AG09309 (cell line): ENCODE measurements around the gene MAGEB5.
"Not testable (repeated sequence)": the region's sequence is repeated elsewhere in the genome, so short reads cannot be mapped to it uniquely, and the experiment has no call there.

ENCODE experiments used
- DNase-seq: peaks from one replicate; pipeline ENCODE4 v3.0.0-alpha.2; 2010; ENCODE audit warnings: low read depth
- H3K4me3 ChIP-seq: 2 replicates; pipeline ENCODE4 v1.5.1; 2011; ENCODE audit warnings: mild to moderate bottlenecking, low read depth, low read length, moderate library complexity; ENCODE audit not compliant: control insufficient read depth
- CTCF ChIP-seq: IDR thresholded peaks from 2 replicates; pipeline ENCODE4 v1.5.1; 2011; ENCODE audit warnings: mild to moderate bottlenecking, low read depth, low read length, inconsistent platforms; ENCODE audit not compliant: insufficient read depth, control insufficient read depth; ENCODE audit errors: missing control alignments

MAGEB5 gene

GRCh38 chrX:26215869-26216268, at the start of gene MAGEB5:
TSS of gene MAGEB5 (plus strand) at chrX:26216169. CDS start at chrX:26217302, 1,133 bp downstream.
- no peak for DNase-seq
- TF ChIP-seq CTCF: no peak
- H3K4me3 ChIP-seq: no peak within 1 kb of the TSS

GRCh38 chrX:26192204-26192603, 23.8 kb upstream of the MAGEB5 start, which contains the start of gene MAGEB6:
TSS of gene MAGEB6 (plus strand) at chrX:26192440. CDS start at chrX:26193847, 1,407 bp downstream.
- no peak for DNase-seq
- TF ChIP-seq CTCF: no peak
- H3K4me3 ChIP-seq: no peak within 1 kb of the TSS

GRCh38 chrX:26203561-26203960, 12.4 kb upstream of the MAGEB5 start:
- H3K4me3 ChIP-seq: no peak overlapping the region
- no peak for TF ChIP-seq CTCF
- no peak for DNase-seq

GRCh38 chrX:26204717-26205116, 11.3 kb upstream of the MAGEB5 start:
- not testable (repeated sequence) for H3K4me3 ChIP-seq, DNase-seq

GRCh38 chrX:26208012-26208411, 8.0 kb upstream of the MAGEB5 start:
- TF ChIP-seq CTCF: no peak
- DNase-seq: no peak
- no peak overlapping the region for H3K4me3 ChIP-seq

GRCh38 chrX:26219351-26219750, 3.4 kb downstream of the MAGEB5 start:
- H3K4me3 ChIP-seq: no peak overlapping the region
- no peak for DNase-seq
- no peak for TF ChIP-seq CTCF

- TF ChIP-seq CTCF: no peak
- H3K4me3 ChIP-seq: no peak overlapping the region
- no peak for DNase-seq
Measured at GRCh38 chrX:26234177-26234576, 18.2 kb downstream of the MAGEB5 start.
